Spleen (tissue), 7 donors: Measurements from ENCODE around the gene RBM5.

Experiments
- POLR2AphosphoS5 ChIP-seq, 3 donors: sonication (generic); formaldehyde crosslinking; IDR thresholded peaks; one replicate each; pipeline ENCODE4 v1.5.1; 2017; ENCODE audit warnings: antibody characterized with exemption in 3 of 3
- TF ChIP-seq, protein P1 (sequence below), 11 experiments: fragments of 200-600 bp in 7 of 11; fragments of 450-650 bp in 4 of 11; sonication (generic) in 4 of 11; IDR thresholded peaks in 8 of 11; conservative IDR thresholded peaks in 3 of 11; 1 replicate in 7 of 11; 2 replicates in 4 of 11; pipeline versions ENCODE4 v1.4.0 to v1.8.0; 2016 to 2021; ENCODE audit warnings: antibody characterized with exemption in 11 of 11, inconsistent platforms in 4 of 11, mild to moderate bottlenecking in 1 of 11
- donor health status: DM: no; HTN: no; CAD: no; lungs with moderate emphysema.
- donor health status: DM: no; HTN: no; CAD: no.
- donor health status: DM: no; HTN: no; CAD: no.

DNA sequence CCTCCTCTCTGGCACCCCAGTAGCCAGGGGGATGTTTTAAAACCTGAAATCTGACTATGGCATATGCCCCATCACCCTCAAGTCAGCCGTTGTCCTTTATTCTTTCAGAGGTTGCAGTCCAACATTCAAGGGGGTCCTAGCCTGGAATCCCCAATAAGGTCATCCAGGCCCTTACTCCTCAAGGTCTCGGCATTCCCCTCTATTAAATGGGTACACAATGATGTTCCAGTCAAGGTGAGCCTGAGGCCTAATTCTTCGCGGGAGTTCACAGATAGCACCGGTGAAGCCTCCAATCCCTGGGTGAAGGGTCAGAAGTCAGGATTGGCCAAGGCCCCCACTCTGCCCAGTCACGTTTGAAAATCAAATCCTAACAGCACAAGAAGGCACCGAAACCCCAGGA, 58.3 kb downstream of the RBM5 start:
- TF ChIP-seq, protein P1, sequence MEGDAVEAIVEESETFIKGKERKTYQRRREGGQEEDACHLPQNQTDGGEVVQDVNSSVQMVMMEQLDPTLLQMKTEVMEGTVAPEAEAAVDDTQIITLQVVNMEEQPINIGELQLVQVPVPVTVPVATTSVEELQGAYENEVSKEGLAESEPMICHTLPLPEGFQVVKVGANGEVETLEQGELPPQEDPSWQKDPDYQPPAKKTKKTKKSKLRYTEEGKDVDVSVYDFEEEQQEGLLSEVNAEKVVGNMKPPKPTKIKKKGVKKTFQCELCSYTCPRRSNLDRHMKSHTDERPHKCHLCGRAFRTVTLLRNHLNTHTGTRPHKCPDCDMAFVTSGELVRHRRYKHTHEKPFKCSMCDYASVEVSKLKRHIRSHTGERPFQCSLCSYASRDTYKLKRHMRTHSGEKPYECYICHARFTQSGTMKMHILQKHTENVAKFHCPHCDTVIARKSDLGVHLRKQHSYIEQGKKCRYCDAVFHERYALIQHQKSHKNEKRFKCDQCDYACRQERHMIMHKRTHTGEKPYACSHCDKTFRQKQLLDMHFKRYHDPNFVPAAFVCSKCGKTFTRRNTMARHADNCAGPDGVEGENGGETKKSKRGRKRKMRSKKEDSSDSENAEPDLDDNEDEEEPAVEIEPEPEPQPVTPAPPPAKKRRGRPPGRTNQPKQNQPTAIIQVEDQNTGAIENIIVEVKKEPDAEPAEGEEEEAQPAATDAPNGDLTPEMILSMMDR (IDR thresholded peaks at IDR 0.05 in 8 of 11, conservative IDR thresholded peaks at IDR 0.05 in 3 of 11), result no peak
- TF ChIP-seq POLR2AphosphoS5 (IDR thresholded peaks at IDR 0.05), result no peak
